Fibroblast of peridontal ligament (primary cell): ENCODE results near the gene PC.
"Not testable (repeated sequence)": the region's sequence is repeated elsewhere in the genome, so short reads cannot be mapped to it uniquely, and the experiment has no call there.

Experiments
- DNase-seq: peaks from one replicate; pipeline ENCODE4 v3.0.0-alpha.2; 2010; ENCODE audit errors: extremely low read depth

The PC gene

GRCh38 chr11:66842896-66843775, 115.0 kb downstream of the PC start, which contains the start of gene RCE1:
RCE1 (plus strand) TSS chr11:66843441; CDS start chr11:66843456, 15 bp downstream.
- peak; percentile 81 for DNase-seq

GRCh38 chr11:66842501-66842895, 115.7 kb downstream of the PC start:
- no peak for DNase-seq

DNA sequence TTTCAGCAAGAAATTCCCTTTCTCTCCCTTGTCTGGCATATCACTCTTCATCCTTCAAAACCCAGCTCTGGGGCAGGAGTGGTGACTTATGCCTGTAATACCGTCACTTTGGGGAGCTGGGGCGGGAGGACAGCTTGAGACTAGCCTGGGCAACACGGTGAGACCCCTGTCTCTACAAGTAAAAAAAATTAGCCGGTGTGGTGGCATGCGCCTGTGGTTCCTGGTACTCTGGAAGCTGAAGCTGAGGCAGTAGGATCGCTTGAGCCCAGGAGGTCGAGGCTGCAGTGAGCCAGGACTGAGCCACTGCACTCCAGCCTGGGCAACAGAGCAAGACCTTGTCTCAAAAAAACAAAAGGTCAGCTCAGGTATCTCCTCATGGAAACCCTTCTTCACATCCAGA, 116.3 kb downstream of the PC start:
- no peak for DNase-seq

- DNase-seq = no peak
Observed at GRCh38 chr11:66840317-66841091, 117.7 kb downstream of the PC start.

DNA sequence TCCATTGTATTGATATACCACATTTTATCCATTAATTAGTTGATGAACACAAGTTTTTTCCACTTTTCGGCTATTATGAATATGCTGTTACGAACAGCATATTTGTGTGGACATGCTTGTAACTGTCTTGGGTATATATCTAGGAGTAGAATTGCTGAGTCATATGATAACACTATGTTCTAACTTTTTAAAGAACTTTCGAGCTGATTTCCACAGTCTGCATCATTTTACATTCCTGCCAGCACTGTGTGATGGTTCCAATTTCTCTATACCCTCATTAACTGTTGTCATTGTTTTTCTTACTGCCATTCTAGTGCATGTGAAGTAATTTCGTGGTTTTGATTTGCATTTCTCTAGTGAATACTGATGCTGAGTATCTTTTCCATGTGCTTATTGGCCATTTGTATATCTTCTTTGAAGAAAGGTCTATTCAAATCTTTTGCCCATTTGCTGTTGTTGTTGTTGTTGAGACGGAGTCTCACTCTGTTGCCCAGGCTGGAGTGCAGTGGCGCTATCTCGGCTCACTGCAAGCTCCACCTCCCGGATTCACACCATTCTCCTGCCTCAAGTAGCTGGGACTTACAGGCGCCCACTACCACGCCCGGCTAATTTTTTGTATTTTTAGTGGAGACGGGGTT, 122.3 kb downstream of the PC start:
- DNase-seq = peak; percentile 95

DNA sequence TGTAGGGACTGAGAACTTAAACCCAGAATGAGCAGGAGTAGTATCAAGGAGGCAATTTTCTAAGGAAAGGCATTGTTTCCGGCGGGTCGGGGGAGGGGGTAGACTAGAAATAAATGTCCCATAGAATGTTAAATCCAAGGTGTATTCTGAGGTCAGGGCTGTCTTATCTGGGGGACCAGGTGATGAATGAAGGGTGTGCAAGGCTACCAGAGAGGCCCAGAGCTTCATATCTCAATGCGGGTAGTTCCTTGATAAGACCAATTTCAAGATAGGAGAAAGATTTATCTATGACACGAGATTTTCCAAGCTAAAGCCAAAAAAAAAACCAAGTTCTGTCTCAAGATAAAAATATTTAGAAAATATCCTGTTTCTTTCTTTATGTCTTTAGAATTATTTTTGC, 123.2 kb downstream of the PC start:
- DNase-seq = no peak

DNA sequence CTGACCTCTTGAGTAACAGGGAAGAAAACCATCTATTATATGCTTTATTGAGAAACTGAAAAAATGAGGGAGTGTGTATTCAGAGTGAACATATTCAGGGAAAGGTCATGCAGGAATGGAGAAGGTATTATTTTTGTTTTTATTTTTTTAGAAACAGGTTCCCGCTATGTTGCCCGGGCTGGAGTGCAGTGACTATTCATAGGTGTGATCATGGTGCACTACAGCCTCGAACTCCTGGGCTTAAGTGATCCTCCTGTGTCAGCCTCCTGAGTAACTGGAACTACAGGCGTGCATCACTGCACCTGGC, 123.7 kb downstream of the PC start:
- DNase-seq = no peak

GRCh38 chr11:66824573-66824972, 133.6 kb downstream of the PC start:
- not testable (repeated sequence) for DNase-seq

DNA sequence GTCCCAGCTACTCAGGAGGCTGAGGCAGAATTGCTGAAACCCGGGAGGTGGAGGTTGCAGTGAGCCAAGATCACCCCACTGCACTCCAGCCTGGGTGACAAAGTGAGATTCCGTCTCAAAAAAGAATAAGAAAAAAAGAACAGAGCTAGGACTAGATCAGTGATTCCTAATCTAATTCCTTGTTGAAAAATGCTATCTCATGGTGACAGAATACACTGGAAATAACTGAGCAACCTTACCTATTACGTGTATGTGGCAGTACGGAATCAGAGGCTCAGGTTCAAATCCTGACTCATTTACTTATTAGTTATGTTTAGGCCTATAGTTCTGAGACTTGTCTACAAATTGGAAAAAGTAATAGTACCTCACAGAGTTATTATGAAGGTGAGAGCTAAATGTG, 134.5 kb downstream of the PC start:
- no peak for DNase-seq

DNA sequence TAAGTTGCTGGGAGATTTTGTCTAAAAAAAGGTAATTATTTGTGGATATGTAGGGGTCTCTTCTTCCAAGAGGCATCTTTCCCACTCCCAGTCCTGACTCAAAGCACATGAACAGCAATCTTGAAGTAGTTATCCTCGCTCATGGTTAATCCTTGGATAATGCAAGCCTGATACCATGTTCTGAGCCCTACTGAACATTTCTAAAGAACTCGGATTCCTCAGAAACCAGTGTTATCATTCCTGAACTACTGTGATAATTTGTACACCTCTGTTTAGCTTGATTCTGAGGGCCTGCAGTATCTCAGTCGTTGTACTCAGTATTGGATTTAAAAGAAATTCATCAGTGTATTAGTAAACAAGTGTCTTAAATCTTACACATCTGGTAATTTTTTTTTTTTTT, 137.3 kb downstream of the PC start:
- DNase-seq = no peak

GRCh38 chr11:66820381-66820780, 137.8 kb downstream of the PC start:
- no peak for DNase-seq

GRCh38 chr11:66818231-66818955, 139.8 kb downstream of the PC start:
- DNase-seq = no peak

DNA sequence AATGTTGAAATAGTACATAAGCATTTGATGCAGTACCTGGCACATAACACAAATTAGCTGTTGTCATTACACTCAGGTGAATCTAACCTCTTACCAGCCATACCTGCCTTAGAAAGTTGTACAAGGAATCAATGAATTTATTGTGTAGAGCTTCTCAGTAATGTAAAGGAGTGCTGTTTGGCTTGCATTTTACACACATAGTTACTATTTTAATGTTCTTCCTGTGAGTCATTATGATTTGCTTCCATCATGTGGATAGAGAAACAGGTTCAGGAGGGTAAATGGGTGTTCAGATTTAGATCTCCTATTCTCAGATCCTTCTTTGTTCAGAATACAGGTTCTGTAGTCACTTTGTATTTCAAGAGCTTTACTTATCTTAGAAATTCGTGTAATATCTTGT, 142.5 kb downstream of the PC start:
- DNase-seq = no peak

DNA sequence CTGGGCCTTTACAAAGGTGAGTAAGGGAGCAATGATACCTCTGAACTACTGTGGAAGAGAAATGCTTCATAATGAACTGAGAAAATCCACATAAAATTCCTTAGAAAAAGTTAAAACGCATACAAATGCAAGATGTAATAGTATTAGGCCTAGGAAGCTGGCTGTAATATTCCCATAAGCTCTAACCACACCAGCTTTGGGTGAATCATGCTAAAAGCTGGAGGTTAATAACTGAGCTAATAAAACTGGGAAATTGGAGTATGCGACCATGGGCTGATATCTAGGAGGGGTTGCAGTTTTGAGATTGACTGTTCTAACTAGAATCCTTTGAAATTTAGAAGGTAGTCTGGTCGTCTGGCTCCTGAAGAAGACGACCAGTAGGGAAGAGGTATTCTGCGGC, 143.5 kb downstream of the PC start:
- DNase-seq = no peak

DNA sequence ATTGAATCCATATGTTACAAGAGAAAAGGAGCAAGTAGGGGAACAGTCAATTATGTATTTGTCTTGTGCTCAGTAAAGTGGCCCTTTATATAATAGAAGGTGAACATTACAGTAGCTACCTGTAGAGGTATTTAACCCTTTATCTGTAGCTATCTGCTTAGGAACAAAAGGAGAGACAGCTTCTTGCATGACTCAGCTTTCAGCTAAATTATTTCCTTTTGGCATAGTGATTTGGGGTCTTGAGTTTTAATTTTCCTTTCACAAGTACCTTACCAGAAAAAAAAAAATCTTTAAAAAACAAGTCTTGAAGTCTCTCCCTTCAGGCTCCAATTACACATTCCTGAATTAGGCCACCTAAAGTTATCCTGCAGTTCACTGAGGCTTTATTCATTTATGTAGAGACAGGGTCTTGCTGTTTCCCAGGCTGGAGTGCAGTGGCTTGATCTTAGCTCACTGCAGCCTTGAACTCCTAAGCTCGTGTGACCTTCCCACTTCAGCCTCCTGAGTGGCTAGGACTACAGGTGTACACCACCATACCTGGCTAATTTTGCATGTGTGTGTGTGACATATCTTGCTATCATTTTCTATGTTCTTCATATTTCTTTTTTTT, 147.5 kb downstream of the PC start:
- DNase-seq = no peak

GRCh38 chr11:66809592-66809991, 148.6 kb downstream of the PC start:
- DNase-seq = no peak

DNA sequence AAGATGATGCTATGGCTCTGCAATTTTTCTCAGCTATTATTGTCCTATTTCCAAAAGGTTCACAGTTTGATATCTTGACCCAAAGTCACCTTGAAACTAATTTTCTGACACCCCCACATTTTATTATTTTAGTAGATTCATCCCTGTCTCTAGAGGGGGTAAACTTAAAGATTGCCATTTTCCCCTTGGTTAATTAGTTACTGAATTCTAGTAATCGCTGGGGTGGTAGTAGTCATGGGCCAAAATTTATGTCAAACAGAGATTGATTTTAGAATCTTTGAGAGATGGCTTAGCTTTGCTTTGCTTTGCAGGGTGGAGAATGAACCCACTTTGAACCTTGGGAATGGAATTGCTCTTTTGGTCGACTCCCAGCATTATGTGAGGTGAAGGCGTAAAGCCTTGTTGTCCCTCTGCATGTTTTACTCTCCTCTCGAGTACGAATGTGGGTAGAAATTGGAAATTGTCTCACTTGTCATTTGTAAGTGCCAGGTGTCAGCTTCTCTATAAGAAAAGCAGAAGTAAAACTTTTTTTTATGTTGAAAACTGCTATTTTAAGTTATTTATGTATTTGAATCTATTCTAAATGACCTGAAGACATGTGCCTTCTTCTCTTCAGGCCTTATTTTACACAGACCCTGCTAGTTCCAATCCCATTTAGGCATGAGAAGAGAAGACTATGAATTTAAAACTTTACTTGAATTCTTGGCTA, 157.3 kb downstream of the PC start:
- no peak for DNase-seq

DNA sequence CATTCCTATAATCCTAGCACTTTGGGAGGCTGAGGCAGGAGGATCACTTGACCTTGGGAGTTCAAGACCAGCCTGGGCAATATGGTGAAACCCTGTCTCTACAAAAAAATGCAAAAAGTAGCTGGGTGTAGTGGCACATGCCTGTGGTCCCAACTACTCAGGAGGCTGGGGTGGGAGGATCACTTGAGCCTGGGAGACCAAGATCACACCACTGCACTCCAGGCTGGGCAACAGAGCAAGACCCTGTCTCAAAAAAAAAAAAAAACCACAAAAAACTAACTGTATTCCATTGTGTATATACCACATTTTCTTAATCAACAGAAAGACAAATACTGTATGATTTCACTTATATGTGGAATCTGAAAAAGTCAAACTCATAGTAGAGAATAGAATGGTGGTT, 158.4 kb downstream of the PC start:
- not testable (repeated sequence) for DNase-seq
